HG02642 (cell line): ENCODE results near the gene TLCD2.
A peak's percentile ranks its signal among the peaks of the same experiment; 100 is the strongest.
"Not testable (repeated sequence)": the region's sequence is repeated elsewhere in the genome, so short reads cannot be mapped to it uniquely, and the experiment has no call there.

Source experiments
- ATAC-seq: cut with Tn5 transposase; IDR thresholded peaks from one replicate; pipeline ENCODE4 v1.9.1; 2021; ENCODE audit warnings: mild to moderate bottlenecking; ENCODE audit not compliant: unreplicated experiment, poor library complexity

The TLCD2 gene

GRCh38 chr17:1718362-1719165, 8.4 kb upstream of the TLCD2 start:
- ATAC-seq, result no peak

GRCh38 chr17:1716912-1717695, 6.9 kb upstream of the TLCD2 start:
- peak; percentile 43 for ATAC-seq

DNA sequence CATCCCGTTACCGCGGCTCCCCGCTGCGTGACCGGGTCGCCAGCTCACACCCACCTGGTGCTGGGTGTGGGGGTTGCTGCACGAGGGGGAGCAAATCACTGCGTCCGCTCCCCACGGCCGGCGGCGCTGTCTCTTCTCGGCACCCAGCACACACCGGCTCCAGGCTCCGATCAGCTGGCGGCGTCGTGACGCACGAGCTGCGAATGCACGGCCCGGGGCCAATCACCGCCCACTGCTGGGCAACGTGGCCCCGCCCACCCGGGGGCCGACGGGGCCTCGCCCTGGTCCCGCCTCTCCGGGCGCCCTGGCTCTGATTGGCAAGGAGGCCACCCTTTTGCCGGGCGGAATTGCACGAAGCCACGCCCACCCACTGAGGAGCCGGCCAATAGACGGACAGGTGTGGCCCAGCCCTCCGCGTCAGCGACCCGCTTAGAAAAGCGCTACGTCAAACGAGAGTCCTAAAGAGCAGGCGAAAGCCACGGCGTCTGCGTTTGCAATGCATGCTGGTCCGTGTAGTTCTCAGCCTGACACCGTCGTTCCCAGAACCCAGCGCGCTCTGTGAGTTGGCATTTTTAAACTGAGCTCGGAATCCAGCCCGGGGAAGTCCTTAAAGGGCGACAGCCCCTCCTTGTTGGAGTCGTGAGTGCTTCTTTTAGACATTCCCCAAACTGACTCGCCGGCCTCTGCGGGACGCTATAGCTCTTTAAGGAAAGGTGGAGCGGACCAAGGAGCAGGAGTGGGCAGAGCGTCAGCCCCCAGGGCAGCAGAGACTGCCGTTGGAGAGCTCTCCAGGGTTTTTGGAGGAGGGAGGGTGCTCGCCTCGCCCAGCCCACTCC, 6.1 kb upstream of the TLCD2 start:
- peak; percentile 81 for ATAC-seq

GRCh38 chr17:1715803-1716075, 5.6 kb upstream of the TLCD2 start:
- ATAC-seq, result no peak

DNA sequence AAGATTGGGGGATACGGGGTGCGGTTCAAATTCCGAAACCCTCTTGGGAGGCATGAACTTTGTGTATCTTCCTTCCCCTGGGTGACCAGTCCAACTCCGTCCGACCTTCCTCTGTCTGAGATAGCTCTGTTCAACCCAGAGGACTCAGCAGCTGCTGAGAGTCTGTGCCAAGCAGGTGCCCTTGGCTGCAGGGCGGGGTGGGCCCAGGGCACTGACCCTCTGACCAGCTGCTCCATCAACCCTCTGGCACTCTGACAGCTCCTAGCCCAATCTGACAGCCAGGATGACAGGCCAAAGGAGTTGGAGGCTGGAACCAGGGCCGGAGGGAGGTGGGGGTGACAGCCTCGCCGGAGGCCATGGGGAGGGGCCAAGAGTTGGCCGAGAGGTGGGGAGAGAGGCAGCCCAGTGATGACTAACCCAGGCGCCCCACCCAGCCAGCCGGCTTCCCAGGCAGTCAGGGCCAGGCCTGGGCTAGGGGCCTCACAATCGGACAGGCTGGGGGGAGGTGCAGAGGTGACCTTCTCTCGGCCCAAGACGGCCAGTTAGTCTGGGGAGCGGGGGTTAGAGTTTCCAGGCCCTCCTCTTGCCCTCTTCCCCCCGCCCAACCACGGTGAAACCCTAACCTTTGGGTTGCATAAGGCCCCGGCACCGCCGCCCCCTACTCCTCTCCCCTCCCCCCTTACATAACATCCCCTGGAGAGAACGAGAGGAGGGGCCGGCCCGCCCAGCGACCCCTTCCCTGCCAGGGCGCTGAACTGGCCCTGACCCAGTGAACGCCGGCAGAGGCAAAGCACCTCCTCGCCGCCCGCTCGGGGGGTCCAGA, 5.0 kb upstream of the TLCD2 start:
- ATAC-seq, result no peak

DNA sequence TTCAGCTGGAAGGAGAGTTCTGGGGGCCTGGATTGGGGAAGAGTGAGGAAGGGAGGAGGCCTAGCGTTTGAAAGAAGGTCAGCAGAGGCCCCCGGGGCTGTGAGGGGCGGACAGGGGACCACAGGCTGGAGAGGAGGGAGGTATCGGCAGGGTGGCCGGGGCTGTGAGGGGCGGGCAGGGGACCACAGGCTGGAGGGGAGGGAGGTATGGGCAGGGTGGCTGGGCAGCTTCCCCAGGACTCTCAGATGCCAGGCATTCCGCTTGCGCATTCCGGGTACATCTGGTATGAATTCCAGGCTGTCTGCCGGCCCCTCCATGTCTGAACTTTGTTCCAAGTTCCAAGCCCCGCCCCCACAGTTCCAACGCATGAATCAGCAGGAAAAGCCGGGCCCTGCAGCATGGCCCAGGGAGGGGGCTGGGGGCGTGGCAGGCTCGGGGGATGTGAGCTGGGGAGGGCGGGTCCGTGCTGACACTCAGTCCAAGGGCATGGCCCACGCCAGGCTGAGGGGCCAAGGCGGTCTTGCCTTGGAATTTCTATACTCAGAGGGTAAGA, 4.3 kb upstream of the TLCD2 start:
- ATAC-seq, result no peak

- no peak for ATAC-seq
These were observed 3.8 kb upstream of the TLCD2 start for GRCh38 chr17:1713878-1714426.

DNA sequence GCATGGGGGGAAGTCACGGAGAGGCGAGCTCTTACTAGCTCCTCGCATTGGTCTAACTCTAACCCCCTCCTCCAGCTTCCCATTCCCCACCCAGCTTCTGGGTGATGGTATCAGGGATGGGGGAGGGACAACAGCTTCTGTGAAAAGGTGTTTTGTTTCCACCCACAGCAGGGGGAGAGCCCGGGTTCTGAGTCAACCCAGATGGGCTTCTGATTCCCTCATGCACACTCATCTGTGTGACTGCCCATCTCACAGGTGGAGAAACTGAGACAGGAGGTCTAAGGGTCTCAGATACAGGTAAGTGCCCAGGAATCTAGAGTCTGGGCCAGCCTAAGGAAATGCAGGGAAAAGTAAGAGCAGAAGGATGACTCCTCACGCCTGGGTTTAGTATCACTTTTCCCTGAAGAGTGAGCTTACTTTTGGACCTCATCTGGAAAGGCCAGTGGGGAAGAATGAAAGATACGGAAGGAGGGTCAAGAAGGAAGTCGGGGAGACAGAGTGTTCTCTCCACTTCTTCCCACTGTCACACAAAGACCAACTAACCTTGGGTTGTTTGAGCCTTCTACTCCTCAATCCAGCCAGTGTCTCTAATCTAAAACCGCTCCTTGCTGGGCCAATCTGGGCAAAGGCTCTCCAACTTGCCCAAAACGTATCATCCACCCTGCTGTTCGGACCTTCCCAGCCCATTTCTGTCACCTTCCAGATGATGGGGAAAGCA, 3.1 kb upstream of the TLCD2 start:
- no peak for ATAC-seq

DNA sequence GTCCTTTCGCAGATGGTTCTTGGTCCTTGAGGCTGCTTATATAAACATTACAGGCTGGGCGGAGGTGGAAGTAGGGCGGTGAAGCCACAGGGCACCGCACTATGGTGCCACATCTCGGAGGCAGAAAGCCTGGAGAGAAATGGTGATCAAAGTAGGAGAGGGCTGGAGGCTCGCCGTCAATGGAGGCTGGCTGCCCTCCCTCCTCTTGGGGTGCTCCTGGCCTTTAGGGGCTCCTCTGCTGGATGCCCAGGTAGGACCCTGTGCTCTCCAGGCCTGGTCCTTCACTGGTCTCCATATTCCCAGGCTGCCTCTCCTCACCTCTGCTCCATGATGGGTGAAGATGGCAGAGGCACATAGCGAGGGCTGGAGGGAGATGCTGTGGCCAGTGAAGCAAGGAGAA, 2.1 kb upstream of the TLCD2 start:
- no peak for ATAC-seq

GRCh38 chr17:1711804-1712203, 1.6 kb upstream of the TLCD2 start:
- no peak for ATAC-seq

GRCh38 chr17:1710807-1711553, 803 bp upstream of the TLCD2 start:
- no peak for ATAC-seq

GRCh38 chr17:1709403-1709951, 700 bp downstream of the TLCD2 start:
- no peak for ATAC-seq

GRCh38 chr17:1708791-1709346, 1.3 kb downstream of the TLCD2 start:
- ATAC-seq, result not testable (repeated sequence)

- no peak for ATAC-seq
These were observed 3.1 kb downstream of the TLCD2 start for GRCh38 chr17:1707107-1707506.

GRCh38 chr17:1705004-1705403, 5.2 kb downstream of the TLCD2 start:
- no peak for ATAC-seq

DNA sequence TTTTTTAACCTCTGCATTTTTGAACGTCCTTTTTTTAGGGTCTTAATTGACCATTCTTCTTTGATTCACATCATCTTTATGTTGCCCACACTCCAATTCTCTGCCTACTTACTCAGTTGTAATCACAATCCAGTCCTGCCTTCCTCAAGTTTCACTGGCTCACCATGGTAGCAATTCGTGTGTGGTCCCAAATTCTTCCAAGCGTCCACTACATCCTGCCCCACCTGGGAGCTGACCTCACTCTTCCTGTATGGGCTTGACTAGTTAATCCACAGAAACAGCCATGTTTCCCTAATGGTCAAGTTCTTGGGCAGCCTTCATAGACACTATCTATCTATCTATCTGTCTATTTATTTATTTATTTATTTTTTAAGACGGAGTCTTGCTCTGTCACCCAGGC, 7.1 kb downstream of the TLCD2 start:
- no peak for ATAC-seq

GRCh38 chr17:1699891-1700290, 10.3 kb downstream of the TLCD2 start:
- not testable (repeated sequence) for ATAC-seq

DNA sequence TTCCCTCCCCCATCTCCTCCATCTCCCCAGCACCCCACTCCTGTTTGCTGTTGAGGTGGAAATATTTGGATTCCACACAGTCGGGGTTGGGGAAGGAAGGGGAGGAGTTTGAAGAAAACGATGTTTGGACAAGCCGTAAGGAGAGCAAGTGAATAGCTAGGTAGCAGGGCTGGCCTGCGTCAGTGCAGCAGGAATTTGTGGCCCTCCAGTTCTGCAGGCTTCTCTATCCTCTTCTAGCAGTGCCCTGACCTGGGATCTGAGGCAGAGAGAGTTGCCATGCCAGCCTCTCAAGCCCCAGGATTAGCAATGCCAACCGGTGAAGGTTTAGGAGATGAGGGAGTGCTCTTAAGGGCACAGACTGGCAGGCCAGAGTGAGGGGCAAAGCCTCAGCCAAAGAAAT, 12.5 kb downstream of the TLCD2 start:
- no peak for ATAC-seq
